ENCODE data around the gene DLGAP1. TPM values are rescaled to one million over a fixed set of nuclear protein-coding genes. Genes with fewer than 3 reads are reported as not detected.

The DLGAP1 gene
- total and polyA plus RNA-seq, 2 of the 8 experiments (the other 6 are each of a cell fraction or from before 2014, with no cell fraction given), result 11.8 to 16.9 TPM

GRCh38 chr18:4134700-4135099, 320.4 kb downstream of the DLGAP1 start:
- Histone ChIP-seq H4K91ac (replicated peaks; ENCODE audit: insufficient read length, low read length) (peak overlapping the region; percentile 46), H2BK20ac (ENCODE audit: low read length) (no peak overlapping the region), H3K36me3 (ENCODE audit: control insufficient read depth in 2 of 4, insufficient read depth in 4 of 4, low read length in 3 of 4) (no peaks in the 10 kb centered on the region), H3K14ac (ENCODE audit: insufficient read length) (no peak overlapping the region), H3K79me2 (ENCODE audit: control insufficient read depth in 1 of 2, insufficient read depth in 2 of 2, low read length in 2 of 2) (no peaks in the 10 kb centered on the region), H4K5ac (ENCODE audit: insufficient read length, low read depth, low read length) (no peak overlapping the region), H3K4me1 (replicated peaks in 1 of 4; ENCODE audit: control insufficient read depth in 3 of 4, insufficient read depth in 4 of 4, low read length in 3 of 4) (peaks cover 0 to 10% (median 7%) of the 10 kb centered on the region in 4 experiments; a peak in 6 of 7 replicates), H4K8ac (ENCODE audit: extremely low read depth, insufficient read depth, low read length) (no peak overlapping the region), H3K56ac (replicated peaks; ENCODE audit: insufficient read length, low read depth, low read length) (no peak overlapping the region), H2AK5ac (ENCODE audit: low read depth, low read length) (no peak overlapping the region), H3K9me3 (ENCODE audit: insufficient read depth in 2 of 2, low read depth in 1 of 2, low read length in 1 of 2) (no peaks in the 10 kb centered on the region; a peak in 1 of 4 replicates), H2AFZ (ENCODE audit: low read length) (no peak overlapping the region), H3K79me1 (ENCODE audit: low read depth, low read length) (no peaks in the 10 kb centered on the region), H2BK120ac (replicated peaks; ENCODE audit: low read depth, low read length) (no peak overlapping the region), H3K27me3 (replicated peaks in 1 of 4; ENCODE audit: control insufficient read depth in 3 of 4, extremely low read depth in 1 of 4, insufficient read depth in 3 of 4, low read length in 3 of 4) (no peaks in the 10 kb centered on the region), H3K18ac (ENCODE audit: extremely low read depth, low read length) (no peak overlapping the region), H2BK12ac (ENCODE audit: low read depth, low read length) (no peak overlapping the region), H4K20me1 (replicated peaks in 1 of 2; ENCODE audit: control insufficient read depth in 1 of 2, insufficient read depth in 2 of 2, low read length in 2 of 2) (no peaks in the 10 kb centered on the region), H3K23ac (ENCODE audit: insufficient read length) (no peak overlapping the region), H2BK15ac (ENCODE audit: low read length) (no peak overlapping the region), H3K4me3 (ENCODE audit: extremely low read depth in 1 of 4, insufficient read depth in 2 of 4, low read depth in 3 of 4, low read length in 4 of 4) (peak overlapping the region in 1 of 4 experiments; percentile 23; a peak in 1 of 8 replicates), H3K27ac (ENCODE audit: low read depth, low read length) (no peak overlapping the region; the same call in 1 of the 2 replicates), H3K4ac (replicated peaks; ENCODE audit: insufficient read length, low read depth, low read length) (no peak overlapping the region), H3K23me2 (ENCODE audit: low read depth, low read length) (no peaks in the 10 kb centered on the region), H3K9ac (replicated peaks in 1 of 4; ENCODE audit: extremely low read depth in 1 of 4, low read depth in 3 of 4, low read length in 3 of 4) (no peak overlapping the region), H2BK5ac (ENCODE audit: low read depth, low read length) (no peak overlapping the region), H3K4me2 (ENCODE audit: insufficient read depth in 1 of 2, low read depth in 2 of 2, low read length in 2 of 2) (peak overlapping the region; percentile 39 to 46; a peak in 3 of 4 replicates)
- FAIRE-seq (peak; percentile 57), DNase-seq (ENCODE audit: low read depth in 1 of 2, low spot score in 2 of 2) (no peak)
- CTCF ChIA-PET (ENCODE audit: partially characterized antibody), result interaction anchor here (0.6 kb wide), 1 partner anchor 1195 kb away, joined by 3 read pairs; no protein-coding TSS in a partner anchor
- POLR2A ChIA-PET (ENCODE audit: partially characterized antibody), result interaction anchor here (1.1 kb wide), 1 partner anchor 15 kb away, joined by 5 read pairs; no protein-coding TSS in a partner anchor
- 0 out of 4 replicates have a peak, but pooled peaks of 1 of the 2 experiments have one; percentile 44 for TF ChIP-seq SIN3A (conservative IDR thresholded peaks at IDR 0.05 in 1 of 2, IDR thresholded peaks at IDR 0.05 in 1 of 2; ENCODE audit: low read depth in 1 of 2, low read length in 2 of 2)
- TF ChIP-seq, protein P1, sequence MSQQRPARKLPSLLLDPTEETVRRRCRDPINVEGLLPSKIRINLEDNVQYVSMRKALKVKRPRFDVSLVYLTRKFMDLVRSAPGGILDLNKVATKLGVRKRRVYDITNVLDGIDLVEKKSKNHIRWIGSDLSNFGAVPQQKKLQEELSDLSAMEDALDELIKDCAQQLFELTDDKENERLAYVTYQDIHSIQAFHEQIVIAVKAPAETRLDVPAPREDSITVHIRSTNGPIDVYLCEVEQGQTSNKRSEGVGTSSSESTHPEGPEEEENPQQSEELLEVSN (IDR thresholded peaks at IDR 0.05), result 0 out of 2 replicates have a peak, but pooled peaks have one; percentile 28
- TF ChIP-seq, protein P2, sequence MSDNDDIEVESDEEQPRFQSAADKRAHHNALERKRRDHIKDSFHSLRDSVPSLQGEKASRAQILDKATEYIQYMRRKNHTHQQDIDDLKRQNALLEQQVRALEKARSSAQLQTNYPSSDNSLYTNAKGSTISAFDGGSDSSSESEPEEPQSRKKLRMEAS (IDR thresholded peaks at IDR 0.05), result peak; percentile 71
- no peak for TF ChIP-seq RXRA (IDR thresholded peaks at IDR 0.05; ENCODE audit: insufficient read depth, low read depth, low read length)
- WGBS, 2 experiments (ENCODE audit: extremely low coverage in 1 of 2, insufficient coverage in 1 of 2, insufficient read length in 1 of 2, insufficient replicate concordance in 2 of 2, low coverage in 1 of 2, low lambda C conversion rate in 2 of 2, missing lambda C conversion rate in 1 of 2), result 36% methylated on average over 6 of the region's 6 CpGs; no CpG with 5 or more reads in 1 of the 2 experiments
